Liver (tissue), 9 donors: Measurements from ENCODE around the gene SDF2L1. TPM values are rescaled to one million over a fixed set of nuclear protein-coding genes. Genes with fewer than 3 reads are reported as not detected.

Source experiments
- DNase-seq: peaks from one replicate; pipeline ENCODE4 v3.0.0-alpha.2; 2017; ENCODE audit warnings: low spot score
- H3K27ac ChIP-seq, 2 donors: one replicate each; pipeline ENCODE4 v1.7.0; 2013; ENCODE audit warnings: inconsistent platforms in 2 of 2, low read length in 2 of 2, control low read depth in 1 of 2, low read depth in 1 of 2, mild to moderate bottlenecking in 1 of 2
- H3K27me3 ChIP-seq, 4 donors: one replicate each; pipeline versions ENCODE4 v1.6.1 to v1.7.0; 2013; ENCODE audit warnings: low read length in 3 of 4, inconsistent platforms in 1 of 4, mild to moderate bottlenecking in 1 of 4, moderate library complexity in 1 of 4; ENCODE audit not compliant: control insufficient read depth in 4 of 4, insufficient read depth in 4 of 4
- H3K36me3 ChIP-seq, 4 donors: one replicate each; pipeline versions ENCODE4 v1.6.1 to v1.7.0; 2013; ENCODE audit warnings: low read length in 3 of 4, mild to moderate bottlenecking in 3 of 4, low read depth in 1 of 4, moderate library complexity in 1 of 4; ENCODE audit not compliant: control insufficient read depth in 4 of 4, insufficient read depth in 3 of 4
- H3K4me1 ChIP-seq, 4 donors: one replicate each; pipeline versions ENCODE4 v1.6.1 to v1.7.0; 2013; ENCODE audit warnings: low read length in 3 of 4, mild to moderate bottlenecking in 3 of 4, moderate library complexity in 1 of 4; ENCODE audit not compliant: control insufficient read depth in 4 of 4, insufficient read depth in 4 of 4
- H3K4me3 ChIP-seq, 3 donors: one replicate each; pipeline versions ENCODE4 v1.6.1 to v1.7.0; 2013; ENCODE audit warnings: low read length in 3 of 3, control low read depth in 1 of 3, low read depth in 1 of 3, mild to moderate bottlenecking in 1 of 3
- H3K9ac ChIP-seq, 2 donors: one replicate each; pipeline ENCODE4 v1.7.0; 2013; ENCODE audit warnings: low read length in 2 of 2, mild to moderate bottlenecking in 2 of 2, moderate library complexity in 2 of 2, control low read depth in 1 of 2, low read depth in 1 of 2
- H3K9me3 ChIP-seq, 4 donors: one replicate each; pipeline versions ENCODE4 v1.6.1 to v1.7.0; 2013; ENCODE audit warnings: low read length in 3 of 4; ENCODE audit not compliant: control insufficient read depth in 4 of 4
- EGR1 ChIP-seq, 2 donors: IDR thresholded peaks; 2 replicates each; pipeline ENCODE4 v1.6.1; 2016 to 2018; ENCODE audit warnings: antibody characterized with exemption in 2 of 2, low read depth in 2 of 2
- FOXA1 ChIP-seq: IDR thresholded peaks from 2 replicates; pipeline ENCODE4 v1.6.1; 2016; ENCODE audit warnings: antibody characterized with exemption
- FOXA2 ChIP-seq: IDR thresholded peaks from 2 replicates; pipeline ENCODE4 v1.6.1; 2016; ENCODE audit warnings: antibody characterized with exemption
- GABPA ChIP-seq, 2 donors: IDR thresholded peaks in 1 of 2; conservative IDR thresholded peaks in 1 of 2; 2 replicates each; pipeline ENCODE4 v1.6.1; 2016; ENCODE audit warnings: antibody characterized with exemption in 2 of 2, mild to moderate bottlenecking in 1 of 2, moderate library complexity in 1 of 2
- HNF4A ChIP-seq, 2 donors: conservative IDR thresholded peaks; 2 replicates each; pipeline ENCODE4 v1.6.1; 2016; ENCODE audit warnings: antibody characterized with exemption in 2 of 2, mild to moderate bottlenecking in 2 of 2
- HNF4G ChIP-seq: IDR thresholded peaks from 2 replicates; pipeline ENCODE4 v1.6.1; 2016; ENCODE audit warnings: antibody characterized with exemption
- JUND ChIP-seq, 2 donors: IDR thresholded peaks; 2 replicates each; pipeline ENCODE4 v1.6.1; 2016; ENCODE audit warnings: antibody characterized with exemption in 2 of 2
- NR2F2 ChIP-seq: IDR thresholded peaks from 2 replicates; pipeline ENCODE4 v1.6.1; 2016; ENCODE audit warnings: antibody characterized with exemption
- RAD21 ChIP-seq, 2 donors: IDR thresholded peaks; 2 replicates each; pipeline ENCODE4 v1.6.1; 2016; ENCODE audit warnings: antibody characterized with exemption in 2 of 2, mild to moderate bottlenecking in 2 of 2
- RXRA ChIP-seq, 2 donors: IDR thresholded peaks; 2 replicates each; pipeline ENCODE4 v1.6.1; 2017 to 2018; ENCODE audit warnings: antibody characterized with exemption in 2 of 2, mild to moderate bottlenecking in 1 of 2
- SP1 ChIP-seq: IDR thresholded peaks from 2 replicates; pipeline ENCODE4 v1.6.1; 2018; ENCODE audit warnings: antibody characterized with exemption, mild to moderate bottlenecking
- TAF1 ChIP-seq: conservative IDR thresholded peaks from 2 replicates; pipeline ENCODE4 v1.6.1; 2016; ENCODE audit warnings: antibody characterized with exemption, mild to moderate bottlenecking
- YY1 ChIP-seq: IDR thresholded peaks from 2 replicates; pipeline ENCODE4 v1.6.1; 2016; ENCODE audit warnings: antibody characterized with exemption, mild to moderate bottlenecking
- WGBS: extraction: QIAGEN DNeasy Blood & Tissue Kit; methylation state at CpG from one replicate; pipeline ENCODE4 v1.1.7; 2013; 5-methylcytosine and 5-hydroxymethylcytosine counted together
- polyA plus RNA-seq, 2 donors: library from polyadenylated mRNA; stranded (reverse) in 1 of 2; unstranded in 1 of 2; fragments of 200-250 nt in 1 of 2; fragments of >200 nt in 1 of 2; fragmentation: Nextera tagmentation in 1 of 2; extraction: Ambion mirVana in 1 of 2; gene quantifications; one replicate each; pipeline versions ENCODE4 v1.2.1 to v1.2.3, GENCODE V29; 2013 to 2015
- total RNA-seq, 2 donors: library from RNA; depleted of rRNA; stranded (reverse); fragments of >200 nt; gene quantifications; one replicate each; pipeline ENCODE4 v1.2.3, GENCODE V29; 2014
- TF ChIP-seq, protein P1 (sequence below): fragments of 150-350 bp; IDR thresholded peaks from 2 replicates; pipeline ENCODE4 v1.5.1; 2017; ENCODE audit warnings: improper control_type of control experiment, low read depth, low read length; ENCODE audit not compliant: missing input control
- TF ChIP-seq, protein P2 (sequence below): IDR thresholded peaks from 2 replicates; pipeline ENCODE4 v1.6.1; 2016; ENCODE audit warnings: antibody characterized with exemption
- TF ChIP-seq, protein P3 (sequence below): IDR thresholded peaks from 2 replicates; pipeline ENCODE4 v1.6.1; 2016; ENCODE audit warnings: antibody characterized with exemption
- TF ChIP-seq, protein P4 (sequence below): IDR thresholded peaks from 2 replicates; pipeline ENCODE4 v1.6.1; 2016; ENCODE audit warnings: antibody characterized with exemption
- TF ChIP-seq, protein P5 (sequence below): IDR thresholded peaks from 2 replicates; pipeline ENCODE4 v1.6.1; 2016; ENCODE audit warnings: antibody characterized with exemption, mild to moderate bottlenecking
- donor health status: healthy.
- donor health status: healthy.
- donor health status: healthy.
- donor health status: healthy.
- donor health status: healthy.

The SDF2L1 gene
- total and polyA plus RNA-seq, 4 donors = 36.3 to 173 (median 82.9) TPM

DNA sequence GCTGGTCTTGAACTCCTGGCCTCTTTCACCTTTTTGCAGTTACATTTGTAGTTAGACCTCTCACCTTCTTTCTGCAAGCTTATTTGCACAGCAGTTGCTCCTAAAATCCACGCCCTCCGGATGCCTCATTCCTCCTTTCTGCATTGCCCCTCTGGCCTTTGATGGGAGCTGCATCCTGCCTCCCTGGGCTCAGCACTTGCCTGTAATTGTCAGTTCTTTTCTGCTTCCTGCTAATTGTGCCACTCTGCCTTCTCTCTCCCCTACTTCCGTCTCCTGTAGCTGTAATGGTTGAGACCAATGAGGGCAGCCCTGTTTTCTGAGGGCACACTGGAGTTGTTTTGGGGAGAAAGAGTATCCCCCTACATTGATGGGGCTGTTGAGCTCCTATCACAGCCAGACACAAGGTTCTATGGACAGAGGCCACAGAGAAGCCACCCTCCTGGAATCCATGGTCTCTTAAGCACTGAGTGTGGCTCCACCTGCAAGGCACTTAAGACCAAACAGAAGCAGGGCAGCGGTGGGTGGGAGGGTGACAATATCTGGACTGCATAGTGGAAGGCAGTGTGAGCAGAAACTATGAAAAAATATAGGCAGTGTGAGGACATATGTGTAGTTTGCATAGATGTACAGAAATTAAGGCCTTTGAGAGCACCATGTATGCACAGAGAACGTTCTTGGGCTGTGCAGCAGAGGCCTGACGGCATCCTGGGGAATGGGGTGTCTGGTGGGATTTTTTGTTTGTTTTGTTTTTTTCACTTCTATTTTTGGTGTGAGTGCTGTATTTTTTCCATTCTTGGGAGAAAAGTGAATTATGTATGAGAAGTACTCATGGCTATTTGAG, 42.8 kb upstream of the SDF2L1 start:
- DNase-seq = no peak
- no peak for TF ChIP-seq YY1
- TF ChIP-seq, protein P1, sequence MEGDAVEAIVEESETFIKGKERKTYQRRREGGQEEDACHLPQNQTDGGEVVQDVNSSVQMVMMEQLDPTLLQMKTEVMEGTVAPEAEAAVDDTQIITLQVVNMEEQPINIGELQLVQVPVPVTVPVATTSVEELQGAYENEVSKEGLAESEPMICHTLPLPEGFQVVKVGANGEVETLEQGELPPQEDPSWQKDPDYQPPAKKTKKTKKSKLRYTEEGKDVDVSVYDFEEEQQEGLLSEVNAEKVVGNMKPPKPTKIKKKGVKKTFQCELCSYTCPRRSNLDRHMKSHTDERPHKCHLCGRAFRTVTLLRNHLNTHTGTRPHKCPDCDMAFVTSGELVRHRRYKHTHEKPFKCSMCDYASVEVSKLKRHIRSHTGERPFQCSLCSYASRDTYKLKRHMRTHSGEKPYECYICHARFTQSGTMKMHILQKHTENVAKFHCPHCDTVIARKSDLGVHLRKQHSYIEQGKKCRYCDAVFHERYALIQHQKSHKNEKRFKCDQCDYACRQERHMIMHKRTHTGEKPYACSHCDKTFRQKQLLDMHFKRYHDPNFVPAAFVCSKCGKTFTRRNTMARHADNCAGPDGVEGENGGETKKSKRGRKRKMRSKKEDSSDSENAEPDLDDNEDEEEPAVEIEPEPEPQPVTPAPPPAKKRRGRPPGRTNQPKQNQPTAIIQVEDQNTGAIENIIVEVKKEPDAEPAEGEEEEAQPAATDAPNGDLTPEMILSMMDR = no peak
- TF ChIP-seq RXRA (IDR thresholded peaks at IDR 0.05) = no peak
- TF ChIP-seq SP1 = no peak
- no peak for TF ChIP-seq RAD21 (IDR thresholded peaks at IDR 0.05)
- no peak for TF ChIP-seq JUND (IDR thresholded peaks at IDR 0.05)
- no peak for TF ChIP-seq TAF1
- TF ChIP-seq, protein P2, sequence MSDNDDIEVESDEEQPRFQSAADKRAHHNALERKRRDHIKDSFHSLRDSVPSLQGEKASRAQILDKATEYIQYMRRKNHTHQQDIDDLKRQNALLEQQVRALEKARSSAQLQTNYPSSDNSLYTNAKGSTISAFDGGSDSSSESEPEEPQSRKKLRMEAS = no peak
- TF ChIP-seq EGR1 (IDR thresholded peaks at IDR 0.05; ENCODE audit: low read depth in 2 of 2) = no peak
- TF ChIP-seq, protein P3, sequence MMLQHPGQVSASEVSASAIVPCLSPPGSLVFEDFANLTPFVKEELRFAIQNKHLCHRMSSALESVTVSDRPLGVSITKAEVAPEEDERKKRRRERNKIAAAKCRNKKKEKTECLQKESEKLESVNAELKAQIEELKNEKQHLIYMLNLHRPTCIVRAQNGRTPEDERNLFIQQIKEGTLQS = no peak
- no peak for TF ChIP-seq FOXA1
- no peak for TF ChIP-seq GABPA (IDR thresholded peaks at IDR 0.05 in 1 of 2, conservative IDR thresholded peaks at IDR 0.05 in 1 of 2)
- TF ChIP-seq, protein P4, sequence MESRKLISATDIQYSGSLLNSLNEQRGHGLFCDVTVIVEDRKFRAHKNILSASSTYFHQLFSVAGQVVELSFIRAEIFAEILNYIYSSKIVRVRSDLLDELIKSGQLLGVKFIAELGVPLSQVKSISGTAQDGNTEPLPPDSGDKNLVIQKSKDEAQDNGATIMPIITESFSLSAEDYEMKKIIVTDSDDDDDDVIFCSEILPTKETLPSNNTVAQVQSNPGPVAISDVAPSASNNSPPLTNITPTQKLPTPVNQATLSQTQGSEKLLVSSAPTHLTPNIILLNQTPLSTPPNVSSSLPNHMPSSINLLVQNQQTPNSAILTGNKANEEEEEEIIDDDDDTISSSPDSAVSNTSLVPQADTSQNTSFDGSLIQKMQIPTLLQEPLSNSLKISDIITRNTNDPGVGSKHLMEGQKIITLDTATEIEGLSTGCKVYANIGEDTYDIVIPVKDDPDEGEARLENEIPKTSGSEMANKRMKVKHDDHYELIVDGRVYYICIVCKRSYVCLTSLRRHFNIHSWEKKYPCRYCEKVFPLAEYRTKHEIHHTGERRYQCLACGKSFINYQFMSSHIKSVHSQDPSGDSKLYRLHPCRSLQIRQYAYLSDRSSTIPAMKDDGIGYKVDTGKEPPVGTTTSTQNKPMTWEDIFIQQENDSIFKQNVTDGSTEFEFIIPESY = no peak
- TF ChIP-seq HNF4A (conservative IDR thresholded peaks at IDR 0.05) = no peak
- TF ChIP-seq HNF4G = no peak
- no peak for TF ChIP-seq NR2F2
- TF ChIP-seq, protein P5, sequence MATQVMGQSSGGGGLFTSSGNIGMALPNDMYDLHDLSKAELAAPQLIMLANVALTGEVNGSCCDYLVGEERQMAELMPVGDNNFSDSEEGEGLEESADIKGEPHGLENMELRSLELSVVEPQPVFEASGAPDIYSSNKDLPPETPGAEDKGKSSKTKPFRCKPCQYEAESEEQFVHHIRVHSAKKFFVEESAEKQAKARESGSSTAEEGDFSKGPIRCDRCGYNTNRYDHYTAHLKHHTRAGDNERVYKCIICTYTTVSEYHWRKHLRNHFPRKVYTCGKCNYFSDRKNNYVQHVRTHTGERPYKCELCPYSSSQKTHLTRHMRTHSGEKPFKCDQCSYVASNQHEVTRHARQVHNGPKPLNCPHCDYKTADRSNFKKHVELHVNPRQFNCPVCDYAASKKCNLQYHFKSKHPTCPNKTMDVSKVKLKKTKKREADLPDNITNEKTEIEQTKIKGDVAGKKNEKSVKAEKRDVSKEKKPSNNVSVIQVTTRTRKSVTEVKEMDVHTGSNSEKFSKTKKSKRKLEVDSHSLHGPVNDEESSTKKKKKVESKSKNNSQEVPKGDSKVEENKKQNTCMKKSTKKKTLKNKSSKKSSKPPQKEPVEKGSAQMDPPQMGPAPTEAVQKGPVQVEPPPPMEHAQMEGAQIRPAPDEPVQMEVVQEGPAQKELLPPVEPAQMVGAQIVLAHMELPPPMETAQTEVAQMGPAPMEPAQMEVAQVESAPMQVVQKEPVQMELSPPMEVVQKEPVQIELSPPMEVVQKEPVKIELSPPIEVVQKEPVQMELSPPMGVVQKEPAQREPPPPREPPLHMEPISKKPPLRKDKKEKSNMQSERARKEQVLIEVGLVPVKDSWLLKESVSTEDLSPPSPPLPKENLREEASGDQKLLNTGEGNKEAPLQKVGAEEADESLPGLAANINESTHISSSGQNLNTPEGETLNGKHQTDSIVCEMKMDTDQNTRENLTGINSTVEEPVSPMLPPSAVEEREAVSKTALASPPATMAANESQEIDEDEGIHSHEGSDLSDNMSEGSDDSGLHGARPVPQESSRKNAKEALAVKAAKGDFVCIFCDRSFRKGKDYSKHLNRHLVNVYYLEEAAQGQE = no peak
- TF ChIP-seq FOXA2 = no peak
- WGBS = 85% methylated on average over 6 of the region's 6 CpGs
- peaks cover 2 to 18% (median 9%) of the 10 kb centered on the region in 4 donors for H3K36me3 ChIP-seq
- H3K9me3 ChIP-seq = no peaks in the 10 kb centered on the region
- no peak overlapping the region for H3K9ac ChIP-seq
- H3K4me1 ChIP-seq = no peaks in the 10 kb centered on the region
- H3K27ac ChIP-seq = no peak overlapping the region
- H3K27me3 ChIP-seq = no peaks in the 10 kb centered on the region
- no peak overlapping the region for H3K4me3 ChIP-seq
